Prostate gland (tissue), 2 donors: Measurements from ENCODE around the gene RTP3.

Experiments used
- POLR2A ChIP-seq: fragments of 450-650 bp; IDR thresholded peaks from one replicate; pipeline ENCODE4 v1.6.1; 2016; ENCODE audit warnings: antibody characterized with exemption, mild to moderate bottlenecking
- POLR2AphosphoS5 ChIP-seq: sonication (generic); formaldehyde crosslinking; IDR thresholded peaks from one replicate; pipeline ENCODE4 v1.6.1; 2017; ENCODE audit warnings: antibody characterized with exemption
- TF ChIP-seq, protein P1 (sequence below), 4 experiments: fragments of 200-600 bp in 2 of 4; fragments of 450-650 bp in 2 of 4; sonication (generic) in 2 of 4; IDR thresholded peaks; 1 replicate in 3 of 4; 2 replicates in 1 of 4; pipeline ENCODE4 v1.5.1; 2016 to 2019; ENCODE audit warnings: antibody characterized with exemption in 4 of 4, mild to moderate bottlenecking in 2 of 4, moderate library complexity in 2 of 4

DNA sequence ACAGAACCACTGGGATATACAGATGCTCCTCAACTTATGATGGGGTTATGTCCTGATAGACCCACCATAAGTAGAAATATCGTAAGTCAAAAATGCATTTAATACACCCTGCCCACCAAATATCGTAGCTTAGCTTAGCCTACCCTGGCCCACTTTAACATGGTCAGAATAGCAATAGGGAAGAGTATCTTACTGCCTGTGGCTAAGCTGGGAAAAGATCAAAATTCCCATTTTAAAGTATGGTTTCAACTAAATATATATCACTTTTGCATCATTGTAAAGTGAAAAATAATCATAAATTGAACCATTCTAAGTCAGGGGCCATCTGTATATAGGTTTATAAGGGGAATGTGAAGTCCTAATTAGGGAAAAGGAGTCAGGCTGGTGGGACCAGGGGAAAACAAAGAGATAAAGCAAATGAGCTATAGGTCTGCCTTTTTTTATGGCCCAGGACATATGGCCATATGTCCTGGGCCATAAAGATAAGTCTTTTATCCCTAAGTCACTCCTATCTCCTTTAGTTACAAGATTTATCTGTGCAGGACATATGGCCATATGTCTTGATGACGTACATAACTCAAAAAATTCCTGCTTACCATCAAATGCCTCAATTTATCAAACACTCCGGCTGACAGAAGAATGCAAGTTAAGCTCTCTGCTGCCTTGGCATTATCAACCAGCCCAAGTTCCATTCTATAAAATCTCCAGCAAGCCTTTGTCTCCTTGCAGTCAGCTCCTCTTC lies 11.2 kb downstream of the RTP3 start:
- TF ChIP-seq, protein P1, sequence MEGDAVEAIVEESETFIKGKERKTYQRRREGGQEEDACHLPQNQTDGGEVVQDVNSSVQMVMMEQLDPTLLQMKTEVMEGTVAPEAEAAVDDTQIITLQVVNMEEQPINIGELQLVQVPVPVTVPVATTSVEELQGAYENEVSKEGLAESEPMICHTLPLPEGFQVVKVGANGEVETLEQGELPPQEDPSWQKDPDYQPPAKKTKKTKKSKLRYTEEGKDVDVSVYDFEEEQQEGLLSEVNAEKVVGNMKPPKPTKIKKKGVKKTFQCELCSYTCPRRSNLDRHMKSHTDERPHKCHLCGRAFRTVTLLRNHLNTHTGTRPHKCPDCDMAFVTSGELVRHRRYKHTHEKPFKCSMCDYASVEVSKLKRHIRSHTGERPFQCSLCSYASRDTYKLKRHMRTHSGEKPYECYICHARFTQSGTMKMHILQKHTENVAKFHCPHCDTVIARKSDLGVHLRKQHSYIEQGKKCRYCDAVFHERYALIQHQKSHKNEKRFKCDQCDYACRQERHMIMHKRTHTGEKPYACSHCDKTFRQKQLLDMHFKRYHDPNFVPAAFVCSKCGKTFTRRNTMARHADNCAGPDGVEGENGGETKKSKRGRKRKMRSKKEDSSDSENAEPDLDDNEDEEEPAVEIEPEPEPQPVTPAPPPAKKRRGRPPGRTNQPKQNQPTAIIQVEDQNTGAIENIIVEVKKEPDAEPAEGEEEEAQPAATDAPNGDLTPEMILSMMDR (IDR thresholded peaks at IDR 0.05): no peak
- TF ChIP-seq POLR2AphosphoS5 (no peak), POLR2A (no peak)
